ENCODE results near the gene SEC22A.

DNA sequence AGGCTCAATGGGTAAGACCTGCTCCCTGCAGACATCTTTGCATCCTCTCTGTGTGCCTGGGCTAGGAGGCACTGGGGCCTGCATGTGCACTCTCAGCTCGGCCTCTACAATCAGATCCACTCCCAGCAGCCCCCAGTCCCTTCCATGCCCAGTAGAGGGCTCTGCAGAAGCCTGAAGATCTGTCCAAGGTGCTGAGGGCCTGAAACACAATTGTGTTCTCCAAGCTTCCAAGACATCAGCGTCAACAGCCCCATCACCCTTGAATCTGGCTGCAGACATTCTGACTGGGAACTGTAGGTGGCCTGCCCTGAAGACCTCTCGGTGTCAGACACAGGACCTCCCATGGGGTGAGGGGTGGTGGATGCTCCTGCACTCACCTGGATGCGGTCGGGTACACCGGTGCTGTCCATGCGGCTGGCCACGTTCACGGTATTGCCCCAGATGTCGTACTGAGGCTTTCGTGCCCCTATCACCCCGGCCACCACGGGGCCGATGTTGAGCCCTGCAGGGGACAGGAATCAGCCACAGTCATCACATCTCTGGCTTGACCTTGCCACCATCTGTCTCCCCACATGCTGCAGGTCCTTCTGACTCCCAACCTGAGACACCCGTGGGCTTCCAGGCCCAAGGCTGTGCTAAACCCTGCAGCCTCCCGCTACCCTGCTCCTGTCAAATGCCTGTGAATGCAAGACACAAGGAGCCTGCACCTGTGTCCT, 84.7 kb downstream of the SEC22A start:
- TF ChIP-seq, protein P1, sequence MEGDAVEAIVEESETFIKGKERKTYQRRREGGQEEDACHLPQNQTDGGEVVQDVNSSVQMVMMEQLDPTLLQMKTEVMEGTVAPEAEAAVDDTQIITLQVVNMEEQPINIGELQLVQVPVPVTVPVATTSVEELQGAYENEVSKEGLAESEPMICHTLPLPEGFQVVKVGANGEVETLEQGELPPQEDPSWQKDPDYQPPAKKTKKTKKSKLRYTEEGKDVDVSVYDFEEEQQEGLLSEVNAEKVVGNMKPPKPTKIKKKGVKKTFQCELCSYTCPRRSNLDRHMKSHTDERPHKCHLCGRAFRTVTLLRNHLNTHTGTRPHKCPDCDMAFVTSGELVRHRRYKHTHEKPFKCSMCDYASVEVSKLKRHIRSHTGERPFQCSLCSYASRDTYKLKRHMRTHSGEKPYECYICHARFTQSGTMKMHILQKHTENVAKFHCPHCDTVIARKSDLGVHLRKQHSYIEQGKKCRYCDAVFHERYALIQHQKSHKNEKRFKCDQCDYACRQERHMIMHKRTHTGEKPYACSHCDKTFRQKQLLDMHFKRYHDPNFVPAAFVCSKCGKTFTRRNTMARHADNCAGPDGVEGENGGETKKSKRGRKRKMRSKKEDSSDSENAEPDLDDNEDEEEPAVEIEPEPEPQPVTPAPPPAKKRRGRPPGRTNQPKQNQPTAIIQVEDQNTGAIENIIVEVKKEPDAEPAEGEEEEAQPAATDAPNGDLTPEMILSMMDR (IDR thresholded peaks at IDR 0.05), result peak; percentile 76
- TF ChIP-seq ZFX (IDR thresholded peaks at IDR 0.05; ENCODE audit: borderline replicate concordance), result no peak

Measured in 22Rv1 (cell line).